ENCODE data around the gene GFOD1. TPM values are rescaled to one million over a fixed set of nuclear protein-coding genes. Genes with fewer than 3 reads are reported as not detected.
A peak's percentile ranks its signal among the peaks of the same experiment; 100 is the strongest.

GFOD1 gene
- total RNA-seq, 1 experiment from 2014 or later, result 29.5 TPM

GRCh38 chr6:13368731-13369115, 118.7 kb downstream of the GFOD1 start:
- Histone ChIP-seq H3K9me2 (replicated peaks; ENCODE audit: insufficient read depth, low read length) (no peaks in the 10 kb centered on the region), H3K27ac (ENCODE audit: low read length) (peak overlapping the region; percentile 84), H3K36me3 (ENCODE audit: insufficient read depth, low read length) (no peaks in the 10 kb centered on the region), H4K20me1 (ENCODE audit: insufficient read depth, low read depth, low read length) (no peaks in the 10 kb centered on the region), H3K4me1 (ENCODE audit: low read length) (peaks cover 68% of the 10 kb centered on the region), H3K9me3 (ENCODE audit: low read length) (no peaks in the 10 kb centered on the region), H3K4me2 (ENCODE audit: low read depth, low read length, poor library complexity, severe bottlenecking) (peak overlapping the region; percentile 28), H3K79me2 (ENCODE audit: low read length) (peaks cover 47% of the 10 kb centered on the region), H3K9ac (ENCODE audit: low read length) (no peak overlapping the region), H2AFZ (ENCODE audit: low read length) (no peak overlapping the region), H3K4me3 (ENCODE audit: low read length) (no peak overlapping the region), H3K27me3 (ENCODE audit: low read length) (no peaks in the 10 kb centered on the region)
- peak; percentile 63 for DNase-seq

- H3K27ac ChIP-seq (ENCODE audit: low read length), result peak overlapping the region; percentile 84
- H3K79me2 ChIP-seq (ENCODE audit: low read length), result peaks cover 46% of the 10 kb centered on the region
- H3K27me3 ChIP-seq (ENCODE audit: low read length), result no peaks in the 10 kb centered on the region
- no peak overlapping the region for H2AFZ ChIP-seq (ENCODE audit: low read length)
- H3K36me3 ChIP-seq (ENCODE audit: insufficient read depth, low read length), result no peaks in the 10 kb centered on the region
- no peaks in the 10 kb centered on the region for H3K9me3 ChIP-seq (ENCODE audit: low read length)
- no peaks in the 10 kb centered on the region for H3K9me2 ChIP-seq (replicated peaks; ENCODE audit: insufficient read depth, low read length)
- no peak overlapping the region for H3K4me3 ChIP-seq (ENCODE audit: low read length)
- H3K9ac ChIP-seq (ENCODE audit: low read length), result no peak overlapping the region
- peak overlapping the region; percentile 28 for H3K4me2 ChIP-seq (ENCODE audit: low read depth, low read length, poor library complexity, severe bottlenecking)
- no peak for DNase-seq
- H3K4me1 ChIP-seq (ENCODE audit: low read length), result peaks cover 63% of the 10 kb centered on the region
- no peaks in the 10 kb centered on the region for H4K20me1 ChIP-seq (ENCODE audit: insufficient read depth, low read depth, low read length)
Measured at GRCh38 chr6:13368079-13368730, 119.2 kb downstream of the GFOD1 start.

- Histone ChIP-seq H3K27me3 (ENCODE audit: low read length) (no peaks in the 10 kb centered on the region), H3K9ac (ENCODE audit: low read length) (no peak overlapping the region), H3K4me1 (ENCODE audit: low read length) (peaks cover 55% of the 10 kb centered on the region), H2AFZ (ENCODE audit: low read length) (no peak overlapping the region), H3K9me2 (replicated peaks; ENCODE audit: insufficient read depth, low read length) (no peaks in the 10 kb centered on the region), H4K20me1 (ENCODE audit: insufficient read depth, low read depth, low read length) (no peaks in the 10 kb centered on the region), H3K4me3 (ENCODE audit: low read length) (no peak overlapping the region), H3K36me3 (ENCODE audit: insufficient read depth, low read length) (no peaks in the 10 kb centered on the region), H3K27ac (ENCODE audit: low read length) (peak overlapping the region; percentile 84), H3K79me2 (ENCODE audit: low read length) (peaks cover 46% of the 10 kb centered on the region), H3K4me2 (ENCODE audit: low read depth, low read length, poor library complexity, severe bottlenecking) (no peak overlapping the region), H3K9me3 (ENCODE audit: low read length) (no peaks in the 10 kb centered on the region)
- DNase-seq, result no peak
Measured at GRCh38 chr6:13367396-13367795, 120.0 kb downstream of the GFOD1 start.

GRCh38 chr6:13365320-13365719, 122.1 kb downstream of the GFOD1 start:
- H3K9me3 ChIP-seq (ENCODE audit: low read length), result no peaks in the 10 kb centered on the region
- no peak overlapping the region for H3K27ac ChIP-seq (ENCODE audit: low read length)
- peaks cover 46% of the 10 kb centered on the region for H3K4me1 ChIP-seq (ENCODE audit: low read length)
- no peaks in the 10 kb centered on the region for H3K9me2 ChIP-seq (replicated peaks; ENCODE audit: insufficient read depth, low read length)
- H4K20me1 ChIP-seq (ENCODE audit: insufficient read depth, low read depth, low read length), result no peaks in the 10 kb centered on the region
- no peak overlapping the region for H3K4me2 ChIP-seq (ENCODE audit: low read depth, low read length, poor library complexity, severe bottlenecking)
- H3K36me3 ChIP-seq (ENCODE audit: insufficient read depth, low read length), result no peaks in the 10 kb centered on the region
- no peak overlapping the region for H3K4me3 ChIP-seq (ENCODE audit: low read length)
- H3K9ac ChIP-seq (ENCODE audit: low read length), result no peak overlapping the region
- no peak overlapping the region for H2AFZ ChIP-seq (ENCODE audit: low read length)
- no peak for DNase-seq
- peaks cover 32% of the 10 kb centered on the region for H3K79me2 ChIP-seq (ENCODE audit: low read length)
- no peaks in the 10 kb centered on the region for H3K27me3 ChIP-seq (ENCODE audit: low read length)

GRCh38 chr6:13364842-13365241, 122.6 kb downstream of the GFOD1 start:
- H3K4me1 ChIP-seq (ENCODE audit: low read length), result peaks cover 46% of the 10 kb centered on the region
- H4K20me1 ChIP-seq (ENCODE audit: insufficient read depth, low read depth, low read length), result no peaks in the 10 kb centered on the region
- H3K4me2 ChIP-seq (ENCODE audit: low read depth, low read length, poor library complexity, severe bottlenecking), result no peak overlapping the region
- no peaks in the 10 kb centered on the region for H3K27me3 ChIP-seq (ENCODE audit: low read length)
- no peak overlapping the region for H3K4me3 ChIP-seq (ENCODE audit: low read length)
- no peaks in the 10 kb centered on the region for H3K9me3 ChIP-seq (ENCODE audit: low read length)
- DNase-seq, result no peak
- H3K36me3 ChIP-seq (ENCODE audit: insufficient read depth, low read length), result no peaks in the 10 kb centered on the region
- no peak overlapping the region for H3K27ac ChIP-seq (ENCODE audit: low read length)
- H2AFZ ChIP-seq (ENCODE audit: low read length), result no peak overlapping the region
- H3K9me2 ChIP-seq (replicated peaks; ENCODE audit: insufficient read depth, low read length), result no peaks in the 10 kb centered on the region
- H3K9ac ChIP-seq (ENCODE audit: low read length), result no peak overlapping the region
- peaks cover 27% of the 10 kb centered on the region for H3K79me2 ChIP-seq (ENCODE audit: low read length)

- Histone ChIP-seq H2AFZ (ENCODE audit: low read length) (no peak overlapping the region), H3K9me3 (ENCODE audit: low read length) (no peaks in the 10 kb centered on the region), H3K4me1 (ENCODE audit: low read length) (peaks cover 44% of the 10 kb centered on the region), H3K27ac (ENCODE audit: low read length) (no peak overlapping the region), H4K20me1 (ENCODE audit: insufficient read depth, low read depth, low read length) (no peaks in the 10 kb centered on the region), H3K27me3 (ENCODE audit: low read length) (no peaks in the 10 kb centered on the region), H3K4me2 (ENCODE audit: low read depth, low read length, poor library complexity, severe bottlenecking) (no peak overlapping the region), H3K79me2 (ENCODE audit: low read length) (peaks cover 7% of the 10 kb centered on the region), H3K9me2 (replicated peaks; ENCODE audit: insufficient read depth, low read length) (no peaks in the 10 kb centered on the region), H3K9ac (ENCODE audit: low read length) (no peak overlapping the region), H3K4me3 (ENCODE audit: low read length) (no peak overlapping the region), H3K36me3 (ENCODE audit: insufficient read depth, low read length) (no peaks in the 10 kb centered on the region)
- DNase-seq, result no peak
Measured at GRCh38 chr6:13362412-13362811, 125.0 kb downstream of the GFOD1 start.

- DNase-seq, result no peak
- H4K20me1 ChIP-seq (ENCODE audit: insufficient read depth, low read depth, low read length), result no peaks in the 10 kb centered on the region
- H3K27me3 ChIP-seq (ENCODE audit: low read length), result no peaks in the 10 kb centered on the region
- no peak overlapping the region for H3K4me3 ChIP-seq (ENCODE audit: low read length)
- H3K9me3 ChIP-seq (ENCODE audit: low read length), result no peaks in the 10 kb centered on the region
- peak overlapping the region; percentile 64 for H3K27ac ChIP-seq (ENCODE audit: low read length)
- H3K36me3 ChIP-seq (ENCODE audit: insufficient read depth, low read length), result no peaks in the 10 kb centered on the region
- no peak overlapping the region for H3K4me2 ChIP-seq (ENCODE audit: low read depth, low read length, poor library complexity, severe bottlenecking)
- no peak overlapping the region for H2AFZ ChIP-seq (ENCODE audit: low read length)
- peaks cover 54% of the 10 kb centered on the region for H3K4me1 ChIP-seq (ENCODE audit: low read length)
- H3K79me2 ChIP-seq (ENCODE audit: low read length), result 0 out of 2 replicates have a peak, but pooled peaks cover 2% of the 10 kb centered on the region
- no peaks in the 10 kb centered on the region for H3K9me2 ChIP-seq (replicated peaks; ENCODE audit: insufficient read depth, low read length)
- no peak overlapping the region for H3K9ac ChIP-seq (ENCODE audit: low read length)
Measured at GRCh38 chr6:13360671-13361540, 126.5 kb downstream of the GFOD1 start.

- H3K4me3 ChIP-seq (ENCODE audit: low read length), result no peak overlapping the region
- H3K27ac ChIP-seq (ENCODE audit: low read length), result peak overlapping the region; percentile 98
- peaks cover 71% of the 10 kb centered on the region for H3K4me1 ChIP-seq (ENCODE audit: low read length)
- 0 out of 2 replicates have a peak, but pooled peaks cover 2% of the 10 kb centered on the region for H3K79me2 ChIP-seq (ENCODE audit: low read length)
- no peaks in the 10 kb centered on the region for H3K36me3 ChIP-seq (ENCODE audit: insufficient read depth, low read length)
- H3K27me3 ChIP-seq (ENCODE audit: low read length), result no peaks in the 10 kb centered on the region
- no peaks in the 10 kb centered on the region for H4K20me1 ChIP-seq (ENCODE audit: insufficient read depth, low read depth, low read length)
- DNase-seq, result no peak
- H3K9me2 ChIP-seq (replicated peaks; ENCODE audit: insufficient read depth, low read length), result no peaks in the 10 kb centered on the region
- H2AFZ ChIP-seq (ENCODE audit: low read length), result no peak overlapping the region
- no peak overlapping the region for H3K9ac ChIP-seq (ENCODE audit: low read length)
- H3K4me2 ChIP-seq (ENCODE audit: low read depth, low read length, poor library complexity, severe bottlenecking), result peak overlapping the region; percentile 85
- no peaks in the 10 kb centered on the region for H3K9me3 ChIP-seq (ENCODE audit: low read length)
Measured at GRCh38 chr6:13359287-13359686, 128.1 kb downstream of the GFOD1 start.

Measured in Karpas-422 (cell line).